HEK293 (cell line): ENCODE results near the gene SPINT2.

ENCODE experiments used
- CTCF ChIA-PET: fragments of 350-600 bp; formaldehyde crosslinking; extraction: SDS; loops from one replicate; lab custom pipeline; 2021; ENCODE audit warnings: antibody characterized with exemption; lab: Yijun Ruan, JAX
- POLR2A ChIA-PET: fragments of 300-600 bp; formaldehyde crosslinking; extraction: SDS; loops from one replicate; lab custom pipeline; 2020; ENCODE audit warnings: antibody characterized with exemption, inconsistent platforms; lab: Yijun Ruan, JAX
- H3K27ac ChIP-seq: fragments of 200-500 bp; sonication (Bioruptor generic); 2 replicates; pipeline ENCODE4 v1.5.1; 2014; ENCODE audit warnings: low read depth, low read length, control low read depth, inconsistent platforms; ENCODE audit errors: extremely low read depth
- H3K36me3 ChIP-seq, 2 experiments: fragments of 200-500 bp in 1 of 2; sonication (Bioruptor generic) in 1 of 2; 1 replicate in 1 of 2; 2 replicates in 1 of 2; pipeline ENCODE4 v1.5.1; 2014 to 2017; ENCODE audit warnings: inconsistent platforms in 2 of 2, low read length in 2 of 2; ENCODE audit not compliant: control insufficient read depth in 2 of 2, insufficient read depth in 1 of 2
- H3K4me1 ChIP-seq: fragments of 200-500 bp; sonication (Bioruptor generic); 2 replicates; pipeline ENCODE4 v1.5.1; 2014; ENCODE audit warnings: mild to moderate bottlenecking, low read length, inconsistent platforms; ENCODE audit not compliant: control insufficient read depth, insufficient read depth
- H3K4me3 ChIP-seq: 2 replicates; pipeline ENCODE4 v1.5.1; 2011; ENCODE audit warnings: low read depth, mild to moderate bottlenecking, control low read depth, low read length, moderate library complexity
- H3K9me3 ChIP-seq: fragments of 200-500 bp; sonication (Bioruptor generic); 2 replicates; pipeline ENCODE4 v1.5.1; 2014; ENCODE audit warnings: low read depth, low read length, inconsistent platforms; ENCODE audit not compliant: control insufficient read depth, insufficient read depth
- GLIS2 ChIP-seq: fragments of 450-650 bp; formaldehyde crosslinking; IDR thresholded peaks from 2 replicates; pipeline ENCODE4 v1.5.1; 2016; ENCODE audit warnings: missing biosample characterization, missing genetic modification characterization
- HOXA7 ChIP-seq: sonication (generic); formaldehyde crosslinking; IDR thresholded peaks from 2 replicates; pipeline ENCODE4 v1.8.1; 2022; ENCODE audit warnings: missing genetic modification reagents, borderline replicate concordance
- SCRT1 ChIP-seq: fragments of 450-650 bp; formaldehyde crosslinking; IDR thresholded peaks from 2 replicates; pipeline ENCODE4 v1.5.1; 2016; ENCODE audit warnings: missing biosample characterization, missing genetic modification characterization, borderline replicate concordance
- SP2 ChIP-seq: fragments of 450-650 bp; formaldehyde crosslinking; IDR thresholded peaks from 2 replicates; pipeline ENCODE4 v1.5.1; 2016; ENCODE audit warnings: missing biosample characterization, missing genetic modification characterization
- SP7 ChIP-seq: fragments of 450-650 bp; formaldehyde crosslinking; IDR thresholded peaks from 2 replicates; pipeline ENCODE4 v1.5.1; 2016; ENCODE audit warnings: missing biosample characterization, missing genetic modification characterization
- ZBTB48 ChIP-seq: fragments of 450-650 bp; formaldehyde crosslinking; IDR thresholded peaks from 2 replicates; pipeline ENCODE4 v1.5.1; 2016; ENCODE audit warnings: missing biosample characterization, missing genetic modification characterization
- ZNF10 ChIP-seq: fragments of 450-650 bp; formaldehyde crosslinking; IDR thresholded peaks from 2 replicates; pipeline ENCODE4 v1.5.1; 2017; ENCODE audit warnings: missing biosample characterization, missing genetic modification characterization
- ZNF121 ChIP-seq: fragments of 450-650 bp; formaldehyde crosslinking; IDR thresholded peaks from 2 replicates; pipeline ENCODE4 v1.5.1; 2016; ENCODE audit warnings: missing biosample characterization, missing genetic modification characterization
- ZNF146 ChIP-seq: fragments of 450-650 bp; formaldehyde crosslinking; IDR thresholded peaks from 2 replicates; pipeline ENCODE4 v1.5.1; 2016; ENCODE audit warnings: missing biosample characterization, missing genetic modification characterization
- ZNF157 ChIP-seq: fragments of 450-650 bp; formaldehyde crosslinking; IDR thresholded peaks from 2 replicates; pipeline ENCODE4 v1.5.1; 2016; ENCODE audit warnings: missing biosample characterization, missing genetic modification characterization
- ZNF2 ChIP-seq: fragments of 450-650 bp; formaldehyde crosslinking; IDR thresholded peaks from 2 replicates; pipeline ENCODE4 v1.5.1; 2016; ENCODE audit warnings: missing biosample characterization, missing genetic modification characterization
- ZNF266 ChIP-seq: fragments of 450-650 bp; formaldehyde crosslinking; IDR thresholded peaks from 2 replicates; pipeline ENCODE4 v1.5.1; 2016; ENCODE audit warnings: missing biosample characterization, missing genetic modification characterization, low read depth
- ZNF366 ChIP-seq: fragments of 450-650 bp; formaldehyde crosslinking; conservative IDR thresholded peaks from 2 replicates; pipeline ENCODE4 v1.5.1; 2016; ENCODE audit warnings: missing biosample characterization, missing genetic modification characterization
- ZNF391 ChIP-seq: fragments of 450-650 bp; formaldehyde crosslinking; IDR thresholded peaks from 2 replicates; pipeline ENCODE4 v1.5.1; 2016; ENCODE audit warnings: low read depth, missing biosample characterization, missing genetic modification characterization, borderline replicate concordance
- ZNF426 ChIP-seq: fragments of 450-650 bp; formaldehyde crosslinking; IDR thresholded peaks from 2 replicates; pipeline ENCODE4 v1.5.1; 2017; ENCODE audit warnings: missing biosample characterization, missing genetic modification characterization, mild to moderate bottlenecking, inconsistent platforms, moderate library complexity
- ZNF473 ChIP-seq: fragments of 450-650 bp; formaldehyde crosslinking; IDR thresholded peaks from 2 replicates; pipeline ENCODE4 v1.5.1; 2017; ENCODE audit warnings: missing biosample characterization, missing genetic modification characterization
- ZNF521 ChIP-seq: fragments of 450-650 bp; formaldehyde crosslinking; IDR thresholded peaks from 2 replicates; pipeline ENCODE4 v1.5.1; 2017; ENCODE audit warnings: missing biosample characterization, mild to moderate bottlenecking, missing genetic modification characterization
- ZNF555 ChIP-seq: fragments of 450-650 bp; formaldehyde crosslinking; conservative IDR thresholded peaks from 2 replicates; pipeline ENCODE4 v1.5.1; 2017; ENCODE audit warnings: missing biosample characterization, mild to moderate bottlenecking, missing genetic modification characterization, inconsistent platforms
- ZSCAN23 ChIP-seq: fragments of 450-650 bp; formaldehyde crosslinking; IDR thresholded peaks from 2 replicates; pipeline ENCODE4 v1.5.1; 2016; ENCODE audit warnings: missing biosample characterization, missing genetic modification characterization
- TF ChIP-seq, protein P1 (sequence below): fragments of 450-650 bp; formaldehyde crosslinking; conservative IDR thresholded peaks from 2 replicates; pipeline ENCODE4 v1.5.1; 2016; ENCODE audit warnings: low read depth, missing biosample characterization, missing genetic modification characterization
- TF ChIP-seq, protein P2 (sequence below): fragments of 450-650 bp; formaldehyde crosslinking; IDR thresholded peaks from 2 replicates; pipeline ENCODE4 v1.5.1; 2016; ENCODE audit warnings: missing biosample characterization, missing genetic modification characterization, low read depth
- TF ChIP-seq, protein P3 (sequence below): fragments of 450-650 bp; formaldehyde crosslinking; IDR thresholded peaks from 2 replicates; pipeline ENCODE4 v1.5.1; 2016; ENCODE audit warnings: missing biosample characterization, missing genetic modification characterization, low read depth
- TF ChIP-seq, protein P4 (sequence below): fragments of 450-650 bp; formaldehyde crosslinking; IDR thresholded peaks from 2 replicates; pipeline ENCODE4 v1.5.1; 2016; ENCODE audit warnings: missing biosample characterization, missing genetic modification characterization
- TF ChIP-seq, protein P5 (sequence below): fragments of 450-650 bp; IDR thresholded peaks from 2 replicates; pipeline ENCODE4 v1.5.1; 2018; ENCODE audit warnings: missing biosample characterization, mild to moderate bottlenecking, missing genetic modification characterization

The SPINT2 gene

DNA sequence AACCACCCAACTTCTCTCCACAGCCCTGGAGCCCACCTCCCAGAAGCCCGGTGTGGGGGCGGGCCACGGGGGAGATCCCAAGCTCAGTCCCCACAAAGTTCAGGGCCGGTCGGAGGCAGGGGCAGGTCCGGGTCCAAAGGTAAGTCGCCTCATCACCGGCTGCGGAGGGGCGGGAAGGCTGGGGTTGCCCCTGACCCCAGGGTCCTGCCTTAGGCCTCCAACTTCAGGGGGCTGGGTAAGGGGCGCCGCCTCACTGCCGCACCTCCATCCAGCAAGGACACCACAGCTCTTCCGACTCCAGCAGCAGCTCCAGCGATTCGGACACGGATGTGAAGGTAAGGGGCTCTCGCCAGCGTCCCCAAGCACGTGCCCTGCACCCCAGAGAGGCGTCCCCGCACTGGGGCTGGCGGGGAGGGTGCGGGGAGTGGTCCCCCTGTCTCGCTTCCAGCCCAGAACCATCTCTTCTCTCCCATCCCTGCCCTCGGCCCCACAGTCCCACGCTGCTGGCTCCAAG is 40.0 kb downstream of the SPINT2 start (continued):
- TF ChIP-seq, protein P1, sequence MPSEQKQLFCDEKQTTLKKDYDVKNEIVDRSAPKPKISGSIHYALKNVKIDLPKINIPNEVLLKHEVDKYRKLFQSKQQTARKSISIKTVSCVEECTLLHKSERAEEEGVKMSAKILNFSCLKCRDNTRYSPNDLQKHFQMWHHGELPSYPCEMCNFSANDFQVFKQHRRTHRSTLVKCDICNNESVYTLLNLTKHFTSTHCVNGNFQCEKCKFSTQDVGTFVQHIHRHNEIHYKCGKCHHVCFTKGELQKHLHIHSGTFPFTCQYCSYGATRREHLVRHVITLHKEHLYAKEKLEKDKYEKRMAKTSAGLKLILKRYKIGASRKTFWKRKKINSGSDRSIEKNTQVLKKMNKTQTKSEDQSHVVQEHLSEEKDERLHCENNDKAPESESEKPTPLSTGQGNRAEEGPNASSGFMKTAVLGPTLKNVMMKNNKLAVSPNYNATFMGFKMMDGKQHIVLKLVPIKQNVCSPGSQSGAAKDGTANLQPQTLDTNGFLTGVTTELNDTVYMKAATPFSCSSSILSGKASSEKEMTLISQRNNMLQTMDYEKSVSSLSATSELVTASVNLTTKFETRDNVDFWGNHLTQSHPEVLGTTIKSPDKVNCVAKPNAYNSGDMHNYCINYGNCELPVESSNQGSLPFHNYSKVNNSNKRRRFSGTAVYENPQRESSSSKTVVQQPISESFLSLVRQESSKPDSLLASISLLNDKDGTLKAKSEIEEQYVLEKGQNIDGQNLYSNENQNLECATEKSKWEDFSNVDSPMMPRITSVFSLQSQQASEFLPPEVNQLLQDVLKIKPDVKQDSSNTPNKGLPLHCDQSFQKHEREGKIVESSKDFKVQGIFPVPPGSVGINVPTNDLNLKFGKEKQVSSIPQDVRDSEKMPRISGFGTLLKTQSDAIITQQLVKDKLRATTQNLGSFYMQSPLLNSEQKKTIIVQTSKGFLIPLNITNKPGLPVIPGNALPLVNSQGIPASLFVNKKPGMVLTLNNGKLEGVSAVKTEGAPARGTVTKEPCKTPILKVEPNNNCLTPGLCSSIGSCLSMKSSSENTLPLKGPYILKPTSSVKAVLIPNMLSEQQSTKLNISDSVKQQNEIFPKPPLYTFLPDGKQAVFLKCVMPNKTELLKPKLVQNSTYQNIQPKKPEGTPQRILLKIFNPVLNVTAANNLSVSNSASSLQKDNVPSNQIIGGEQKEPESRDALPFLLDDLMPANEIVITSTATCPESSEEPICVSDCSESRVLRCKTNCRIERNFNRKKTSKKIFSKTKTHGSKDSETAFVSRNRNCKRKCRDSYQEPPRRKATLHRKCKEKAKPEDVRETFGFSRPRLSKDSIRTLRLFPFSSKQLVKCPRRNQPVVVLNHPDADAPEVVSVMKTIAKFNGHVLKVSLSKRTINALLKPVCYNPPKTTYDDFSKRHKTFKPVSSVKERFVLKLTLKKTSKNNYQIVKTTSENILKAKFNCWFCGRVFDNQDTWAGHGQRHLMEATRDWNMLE, result no peak
- no peak; the same call in 1 of the 2 replicates for TF ChIP-seq SP2 (tag by site-specific recombination)
- TF ChIP-seq ZNF426 (tag by site-specific recombination), result no peak
- TF ChIP-seq ZNF266 (tag by site-specific recombination), result 0 out of 2 replicates have a peak, but pooled peaks have one; percentile 7
- no peak for TF ChIP-seq ZNF391 (tag by site-specific recombination)
- TF ChIP-seq, protein P2, sequence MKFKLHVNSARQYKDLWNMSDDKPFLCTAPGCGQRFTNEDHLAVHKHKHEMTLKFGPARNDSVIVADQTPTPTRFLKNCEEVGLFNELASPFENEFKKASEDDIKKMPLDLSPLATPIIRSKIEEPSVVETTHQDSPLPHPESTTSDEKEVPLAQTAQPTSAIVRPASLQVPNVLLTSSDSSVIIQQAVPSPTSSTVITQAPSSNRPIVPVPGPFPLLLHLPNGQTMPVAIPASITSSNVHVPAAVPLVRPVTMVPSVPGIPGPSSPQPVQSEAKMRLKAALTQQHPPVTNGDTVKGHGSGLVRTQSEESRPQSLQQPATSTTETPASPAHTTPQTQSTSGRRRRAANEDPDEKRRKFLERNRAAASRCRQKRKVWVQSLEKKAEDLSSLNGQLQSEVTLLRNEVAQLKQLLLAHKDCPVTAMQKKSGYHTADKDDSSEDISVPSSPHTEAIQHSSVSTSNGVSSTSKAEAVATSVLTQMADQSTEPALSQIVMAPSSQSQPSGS (tag by site-specific recombination), result no peak
- TF ChIP-seq ZNF473 (tag by site-specific recombination), result no peak
- no peak for TF ChIP-seq ZBTB48 (tag by site-specific recombination)
- TF ChIP-seq ZNF10 (tag by site-specific recombination), result no peak
- no peak for TF ChIP-seq ZNF555
- TF ChIP-seq, all 188 proteins: peak for 2

DNA sequence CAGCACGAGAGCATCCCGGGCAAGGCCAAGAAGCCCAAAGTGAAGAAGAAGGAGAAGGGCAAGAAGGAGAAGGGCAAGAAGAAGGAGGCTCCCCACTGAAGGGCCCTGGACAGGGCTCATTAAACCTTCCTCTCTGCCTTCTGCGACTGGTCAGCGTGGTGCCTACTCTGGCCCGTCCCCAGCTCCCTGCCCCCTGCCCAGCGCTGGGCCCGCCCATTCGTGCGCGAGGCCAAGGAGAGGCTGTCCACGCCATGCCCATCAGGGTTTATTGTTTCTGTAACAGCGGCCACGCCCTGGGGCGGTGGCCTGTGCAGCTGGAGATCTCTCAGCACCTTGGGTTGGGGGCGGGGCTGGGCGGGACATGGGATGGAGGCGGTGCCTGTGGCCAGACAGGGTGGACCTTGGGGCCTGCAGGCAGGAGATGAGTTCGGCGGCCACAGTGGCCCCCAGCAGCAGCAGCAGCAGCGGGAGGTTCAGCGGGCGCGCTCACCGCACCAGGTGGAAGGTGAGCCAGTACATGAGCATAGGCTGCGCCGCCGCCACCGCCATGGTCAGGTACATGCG is 40.6 kb downstream of the SPINT2 start:
- Histone ChIP-seq H3K4me1 (peaks cover 11% of the 10 kb centered on the region), H3K4me3 (no peak overlapping the region), H3K27ac (peak overlapping the region; percentile 50), H3K36me3 (peaks cover 13 to 20% of the 10 kb centered on the region in 2 experiments; a peak in 2 of 3 replicates), H3K9me3 (no peaks in the 10 kb centered on the region)
- POLR2A ChIA-PET, result interaction anchor here (0.5 to 1.6 kb wide), 10 partner anchors 8 to 405 kb away, joined by 3 to 10 read pairs (median 6); partner anchors contain the start of genes GGN, PSMD8 and SPRED3
- CTCF ChIA-PET, result interaction anchor here (0.5 to 0.9 kb wide), 2 partner anchors 61 to 92 kb away, joined by 3 to 4 read pairs; no protein-coding TSS in a partner anchor
- TF ChIP-seq SP7 (tag by site-specific recombination) (0 out of 2 replicates have a peak, but pooled peaks have one; percentile 13), SCRT1 (no peak), HOXA7 (no peak), ZNF2 (tag by site-specific recombination) (no peak), ZSCAN23 (tag by site-specific recombination) (no peak), ZNF157 (tag by site-specific recombination) (no peak), ZNF121 (tag by site-specific recombination) (no peak), ZNF366 (0 out of 2 replicates have a peak, but pooled peaks have one; percentile 21), ZNF521 (tag by site-specific recombination) (no peak), GLIS2 (tag by site-specific recombination) (peak; percentile 45; the same call in 1 of the 2 replicates), ZNF146 (tag by site-specific recombination) (no peak)
- TF ChIP-seq, protein P3, sequence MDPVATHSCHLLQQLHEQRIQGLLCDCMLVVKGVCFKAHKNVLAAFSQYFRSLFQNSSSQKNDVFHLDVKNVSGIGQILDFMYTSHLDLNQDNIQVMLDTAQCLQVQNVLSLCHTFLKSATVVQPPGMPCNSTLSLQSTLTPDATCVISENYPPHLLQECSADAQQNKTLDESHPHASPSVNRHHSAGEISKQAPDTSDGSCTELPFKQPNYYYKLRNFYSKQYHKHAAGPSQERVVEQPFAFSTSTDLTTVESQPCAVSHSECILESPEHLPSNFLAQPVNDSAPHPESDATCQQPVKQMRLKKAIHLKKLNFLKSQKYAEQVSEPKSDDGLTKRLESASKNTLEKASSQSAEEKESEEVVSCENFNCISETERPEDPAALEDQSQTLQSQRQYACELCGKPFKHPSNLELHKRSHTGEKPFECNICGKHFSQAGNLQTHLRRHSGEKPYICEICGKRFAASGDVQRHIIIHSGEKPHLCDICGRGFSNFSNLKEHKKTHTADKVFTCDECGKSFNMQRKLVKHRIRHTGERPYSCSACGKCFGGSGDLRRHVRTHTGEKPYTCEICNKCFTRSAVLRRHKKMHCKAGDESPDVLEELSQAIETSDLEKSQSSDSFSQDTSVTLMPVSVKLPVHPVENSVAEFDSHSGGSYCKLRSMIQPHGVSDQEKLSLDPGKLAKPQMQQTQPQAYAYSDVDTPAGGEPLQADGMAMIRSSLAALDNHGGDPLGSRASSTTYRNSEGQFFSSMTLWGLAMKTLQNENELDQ, result no peak
- TF ChIP-seq, protein P4, sequence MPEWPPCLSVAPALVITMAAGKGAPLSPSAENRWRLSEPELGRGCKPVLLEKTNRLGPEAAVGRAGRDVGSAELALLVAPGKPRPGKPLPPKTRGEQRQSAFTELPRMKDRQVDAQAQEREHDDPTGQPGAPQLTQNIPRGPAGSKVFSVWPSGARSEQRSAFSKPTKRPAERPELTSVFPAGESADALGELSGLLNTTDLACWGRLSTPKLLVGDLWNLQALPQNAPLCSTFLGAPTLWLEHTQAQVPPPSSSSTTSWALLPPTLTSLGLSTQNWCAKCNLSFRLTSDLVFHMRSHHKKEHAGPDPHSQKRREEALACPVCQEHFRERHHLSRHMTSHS (tag by site-specific recombination), result no peak
- TF ChIP-seq, protein P5, sequence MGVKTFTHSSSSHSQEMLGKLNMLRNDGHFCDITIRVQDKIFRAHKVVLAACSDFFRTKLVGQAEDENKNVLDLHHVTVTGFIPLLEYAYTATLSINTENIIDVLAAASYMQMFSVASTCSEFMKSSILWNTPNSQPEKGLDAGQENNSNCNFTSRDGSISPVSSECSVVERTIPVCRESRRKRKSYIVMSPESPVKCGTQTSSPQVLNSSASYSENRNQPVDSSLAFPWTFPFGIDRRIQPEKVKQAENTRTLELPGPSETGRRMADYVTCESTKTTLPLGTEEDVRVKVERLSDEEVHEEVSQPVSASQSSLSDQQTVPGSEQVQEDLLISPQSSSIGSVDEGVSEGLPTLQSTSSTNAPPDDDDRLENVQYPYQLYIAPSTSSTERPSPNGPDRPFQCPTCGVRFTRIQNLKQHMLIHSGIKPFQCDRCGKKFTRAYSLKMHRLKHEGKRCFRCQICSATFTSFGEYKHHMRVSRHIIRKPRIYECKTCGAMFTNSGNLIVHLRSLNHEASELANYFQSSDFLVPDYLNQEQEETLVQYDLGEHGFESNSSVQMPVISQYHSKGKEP (tag by site-specific recombination), result no peak
